Esophagus squamous epithelium (tissue), 5 donors: ENCODE data around the gene EPN2. TPM values are rescaled to one million over a fixed set of nuclear protein-coding genes. Genes with fewer than 3 reads are reported as not detected.

Source experiments
- DNase-seq: peaks from one replicate; lab custom pipeline; 2025; lab: John Stamatoyannopoulos, UW
- H3K27ac ChIP-seq, 4 donors: fragments of 200-600 bp; sonication (generic); one replicate each; pipeline ENCODE4 v1.5.1; 2016 to 2019; ENCODE audit warnings: mild to moderate bottlenecking in 1 of 4
- H3K27me3 ChIP-seq, 4 donors: fragments of 200-600 bp; sonication (generic); 1 replicate in 3 of 4; 2 replicates in 1 of 4; pipeline versions ENCODE4 v1.5.1 to v1.6.0; 2017 to 2021; ENCODE audit warnings: antibody characterized with exemption in 1 of 4
- H3K36me3 ChIP-seq, 3 donors: fragments of 200-600 bp; sonication (generic); one replicate each; pipeline ENCODE4 v1.5.1; 2016 to 2019
- H3K4me1 ChIP-seq, 3 donors: fragments of 200-600 bp; sonication (generic); one replicate each; pipeline ENCODE4 v1.5.1; 2017 to 2019
- H3K4me3 ChIP-seq, 4 donors: fragments of 200-600 bp; sonication (generic); 1 replicate in 3 of 4; 2 replicates in 1 of 4; pipeline ENCODE4 v1.5.1; 2016 to 2019; ENCODE audit warnings: mild to moderate bottlenecking in 2 of 4, moderate library complexity in 1 of 4
- H3K9me3 ChIP-seq, 3 donors: fragments of 200-600 bp; sonication (generic); one replicate each; pipeline ENCODE4 v1.5.1; 2016 to 2019
- CTCF ChIP-seq, 6 experiments: fragments of 450-650 bp in 4 of 6; fragments of 200-600 bp in 2 of 6; sonication (generic) in 2 of 6; IDR thresholded peaks; one replicate each; pipeline ENCODE4 v1.5.1; 2016 to 2019; ENCODE audit warnings: antibody characterized with exemption in 6 of 6, mild to moderate bottlenecking in 4 of 6, moderate library complexity in 4 of 6
- POLR2A ChIP-seq, 4 donors: fragments of 450-650 bp; IDR thresholded peaks; one replicate each; pipeline ENCODE4 v1.6.1; 2017; ENCODE audit warnings: antibody characterized with exemption in 4 of 4, mild to moderate bottlenecking in 4 of 4, moderate library complexity in 3 of 4
- WGBS, 2 donors: methylation state at CpG; one replicate each; pipeline ENCODE4 v1.1.5; 2018; 5-methylcytosine and 5-hydroxymethylcytosine counted together
- intact Hi-C: fragments of 100-400 bp; cut with DNase I; formaldehyde crosslinking; loops from one replicate; pipeline ENCODE4 v1.15.0; 2022
- total RNA-seq, 4 donors: library from RNA; depleted of rRNA; stranded (reverse); fragments of >200 nt; gene quantifications; one replicate each; pipeline ENCODE4 v1.1.0, GENCODE V29; 2016
- donor health status: DM: yes; HTN: yes; CAD: no.

Gene EPN2
- total RNA-seq, 4 donors from 2014 or later, result 24.2 to 61.4 (median 56.1) TPM

- Histone ChIP-seq H3K9me3 (no peaks in the 10 kb centered on the region), H3K4me1 (peaks cover 10 to 22% (median 19%) of the 10 kb centered on the region in 3 donors), H3K4me3 (no peak overlapping the region), H3K36me3 (peaks cover 0 to 95% (median 3%) of the 10 kb centered on the region in 3 donors), H3K27ac (no peak overlapping the region), H3K27me3 (no peaks in the 10 kb centered on the region)
- 82 to 84% methylated on average over 6 of the region's 6 CpGs for WGBS, 2 donors
- TF ChIP-seq CTCF (IDR thresholded peaks at IDR 0.05) (no peak), POLR2A (IDR thresholded peaks at IDR 0.05) (no peak)
- DNase-seq, result no peak
- intact Hi-C loops, result no loop called here
These were observed 81.4 kb downstream of the EPN2 start for GRCh38 chr17:19318611-19319010.

GRCh38 chr17:19319771-19320505 lies 82.8 kb downstream of the EPN2 start:
- Histone ChIP-seq H3K4me1 (peaks cover 9 to 16% (median 10%) of the 10 kb centered on the region in 3 donors), H3K27ac (no peak overlapping the region), H3K27me3 (no peaks in the 10 kb centered on the region), H3K4me3 (no peak overlapping the region), H3K9me3 (no peaks in the 10 kb centered on the region), H3K36me3 (peaks cover 0 to 94% (median 3%) of the 10 kb centered on the region in 3 donors)
- WGBS, 2 donors, result 84 to 95% methylated on average over 6 to 11 of the region's 12 CpGs
- no peak for DNase-seq
- no peak for TF ChIP-seq POLR2A (IDR thresholded peaks at IDR 0.05)
- no peak for TF ChIP-seq CTCF (IDR thresholded peaks at IDR 0.05)
- intact Hi-C loops, result no loop called here

- Histone ChIP-seq H3K36me3 (peaks cover 0 to 93% (median 3%) of the 10 kb centered on the region in 3 donors), H3K4me3 (no peak overlapping the region), H3K27me3 (no peaks in the 10 kb centered on the region), H3K27ac (no peak overlapping the region), H3K4me1 (peaks cover 9 to 16% (median 10%) of the 10 kb centered on the region in 3 donors), H3K9me3 (no peaks in the 10 kb centered on the region)
- DNase-seq, result no peak
- intact Hi-C loops, result no loop called here
- TF ChIP-seq CTCF (IDR thresholded peaks at IDR 0.05) (no peak), POLR2A (IDR thresholded peaks at IDR 0.05) (no peak)
- 82 to 84% methylated on average over 5 of the region's 5 CpGs for WGBS, 2 donors
These were observed 83.7 kb downstream of the EPN2 start for GRCh38 chr17:19320876-19321275.

- Histone ChIP-seq H3K27ac (no peak overlapping the region), H3K4me1 (peaks cover 6 to 13% (median 9%) of the 10 kb centered on the region in 3 donors), H3K4me3 (no peak overlapping the region), H3K36me3 (peaks cover 0 to 86% (median 3%) of the 10 kb centered on the region in 3 donors), H3K9me3 (no peaks in the 10 kb centered on the region), H3K27me3 (no peaks in the 10 kb centered on the region)
- no peak for DNase-seq
- 87 to 91% methylated on average over 6 to 8 of the region's 9 CpGs for WGBS, 2 donors
- intact Hi-C loops, result no loop called here
- TF ChIP-seq CTCF (IDR thresholded peaks at IDR 0.05), result no peak
- TF ChIP-seq POLR2A (IDR thresholded peaks at IDR 0.05), result no peak
These were observed 84.4 kb downstream of the EPN2 start for GRCh38 chr17:19321481-19322128.

- TF ChIP-seq POLR2A (IDR thresholded peaks at IDR 0.05) (no peak), CTCF (IDR thresholded peaks at IDR 0.05) (no peak)
- no peak for DNase-seq
- no peak overlapping the region for H3K27ac ChIP-seq
- intact Hi-C loops, result no loop called here
- WGBS, 2 donors, result 92 to 94% methylated on average over 2 to 5 of the region's 5 CpGs
- H3K4me3 ChIP-seq, result no peak overlapping the region
- H3K9me3 ChIP-seq, result no peaks in the 10 kb centered on the region
- peaks cover under 1 to 7% (median 4%) of the 10 kb centered on the region in 3 donors for H3K4me1 ChIP-seq
- H3K36me3 ChIP-seq, result peaks cover 0 to 86% (median 3%) of the 10 kb centered on the region in 3 donors
- no peaks in the 10 kb centered on the region for H3K27me3 ChIP-seq
These were observed 85.0 kb downstream of the EPN2 start for GRCh38 chr17:19322129-19322505.
